Karpas-422 (cell line): ENCODE measurements around the gene TTC29. TPM values are rescaled to one million over a fixed set of nuclear protein-coding genes. Genes with fewer than 3 reads are reported as not detected.
A peak's percentile ranks its signal among the peaks of the same experiment; 100 is the strongest.

Experiments
- DNase-seq: peaks from one replicate; pipeline ENCODE4 v3.0.0-alpha.2; 2015
- H2AFZ ChIP-seq: fragments of 200-600 bp; sonication (generic); 2 replicates; pipeline ENCODE4 v1.6.1; 2014; ENCODE audit warnings: antibody characterized with exemption, low read length, mixed read lengths
- H3K27ac ChIP-seq: fragments of 200-600 bp; sonication (generic); 2 replicates; pipeline ENCODE4 v1.5.1; 2014; ENCODE audit warnings: mild to moderate bottlenecking, low read length, moderate library complexity
- H3K27me3 ChIP-seq: fragments of 200-600 bp; sonication (generic); 2 replicates; pipeline ENCODE4 v1.6.1; 2014; ENCODE audit warnings: low read length, mixed read lengths
- H3K36me3 ChIP-seq: fragments of 200-600 bp; sonication (generic); 2 replicates; pipeline ENCODE4 v1.6.1; 2014; ENCODE audit warnings: low read length, mixed read lengths; ENCODE audit not compliant: insufficient read depth
- H3K4me1 ChIP-seq: fragments of 200-600 bp; sonication (generic); 2 replicates; pipeline ENCODE4 v1.6.1; 2014; ENCODE audit warnings: mild to moderate bottlenecking, low read length, mixed read lengths
- H3K4me2 ChIP-seq: fragments of 200-600 bp; sonication (generic); 2 replicates; pipeline ENCODE4 v1.6.1; 2014; ENCODE audit warnings: low read length, low read depth, mild to moderate bottlenecking; ENCODE audit not compliant: poor library complexity, severe bottlenecking
- H3K4me3 ChIP-seq: fragments of 200-600 bp; sonication (generic); 2 replicates; pipeline ENCODE4 v1.5.1; 2014; ENCODE audit warnings: mild to moderate bottlenecking, antibody characterized with exemption, low read length, mixed read lengths
- H3K79me2 ChIP-seq: fragments of 200-600 bp; sonication (generic); 2 replicates; pipeline ENCODE4 v1.6.1; 2014; ENCODE audit warnings: mild to moderate bottlenecking, low read length, mixed read lengths
- H3K9ac ChIP-seq: fragments of 200-600 bp; sonication (generic); 2 replicates; pipeline ENCODE4 v1.6.0; 2014; ENCODE audit warnings: low read length
- H3K9me2 ChIP-seq: fragments of 200-600 bp; sonication (generic), shearing (Covaris generic); replicated peaks from 2 replicates; pipeline ENCODE4 v1.6.0; 2014; ENCODE audit warnings: mild to moderate bottlenecking, low read length, moderate library complexity; ENCODE audit not compliant: insufficient read depth
- H3K9me3 ChIP-seq: fragments of 300-700, 200-600 bp; sonication (generic); 2 replicates; pipeline ENCODE4 v1.6.1; 2014; ENCODE audit warnings: low read length, mixed read lengths
- H4K20me1 ChIP-seq: fragments of 200-600 bp; sonication (generic); 2 replicates; pipeline ENCODE4 v1.6.1; 2014; ENCODE audit warnings: mild to moderate bottlenecking, antibody characterized with exemption, low read length, low read depth; ENCODE audit not compliant: insufficient read depth
- total RNA-seq: library from RNA; depleted of rRNA; stranded (reverse); fragments of >200 nt; shearing (Covaris generic); gene quantifications from 2 replicates; pipeline ENCODE4 v1.2.3, GENCODE V29; 2014; ENCODE audit warnings: low replicate concordance

Gene TTC29
- total RNA-seq, 1 experiment from 2014 or later: not detected

DNA sequence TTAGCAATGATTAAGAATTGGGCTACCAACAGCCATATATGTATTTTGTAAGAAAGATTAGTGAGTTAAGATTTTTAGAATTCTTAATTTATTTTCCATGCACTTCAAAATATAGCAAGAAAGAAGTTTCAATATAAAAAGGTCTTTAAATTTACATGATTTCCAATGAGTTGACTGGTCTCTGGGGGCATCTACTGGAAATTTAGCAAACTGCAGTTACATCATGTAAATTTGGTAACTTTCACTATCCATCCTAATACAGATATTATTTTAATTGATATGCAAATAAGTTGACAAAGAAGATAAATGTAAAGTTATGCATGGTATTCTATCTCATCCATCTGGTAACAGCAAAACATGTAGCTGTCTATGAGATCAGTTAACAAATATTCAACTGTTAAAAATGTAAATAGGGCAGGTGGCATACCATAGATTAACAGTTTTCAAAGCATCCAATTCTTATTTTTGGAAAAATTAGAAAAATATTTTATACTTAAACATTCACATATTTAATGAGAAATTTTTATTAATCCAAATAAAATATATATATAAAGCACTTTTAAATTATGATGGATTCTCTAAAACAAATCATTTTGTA, 29.1 kb downstream of the TTC29 start:
- Histone ChIP-seq H3K4me3 (no peak overlapping the region), H3K79me2 (no peaks in the 10 kb centered on the region), H3K9ac (no peak overlapping the region), H3K9me3 (no peaks in the 10 kb centered on the region), H3K9me2 (no peaks in the 10 kb centered on the region), H3K36me3 (no peaks in the 10 kb centered on the region), H3K27ac (no peak overlapping the region), H3K4me2 (no peak overlapping the region), H2AFZ (no peak overlapping the region), H4K20me1 (no peaks in the 10 kb centered on the region), H3K27me3 (no peaks in the 10 kb centered on the region), H3K4me1 (no peaks in the 10 kb centered on the region)
- peak; percentile 81 for DNase-seq

- H3K36me3 ChIP-seq: no peaks in the 10 kb centered on the region
- no peaks in the 10 kb centered on the region for H4K20me1 ChIP-seq
- no peak overlapping the region for H3K9ac ChIP-seq
- H3K4me3 ChIP-seq: no peak overlapping the region
- no peaks in the 10 kb centered on the region for H3K79me2 ChIP-seq
- H3K27me3 ChIP-seq: no peaks in the 10 kb centered on the region
- no peak overlapping the region for H3K4me2 ChIP-seq
- H3K27ac ChIP-seq: no peak overlapping the region
- no peak overlapping the region for H2AFZ ChIP-seq
- H3K9me3 ChIP-seq: no peaks in the 10 kb centered on the region
- no peak for DNase-seq
- H3K4me1 ChIP-seq: no peaks in the 10 kb centered on the region
- H3K9me2 ChIP-seq: no peaks in the 10 kb centered on the region
These were observed 30.5 kb downstream of the TTC29 start for GRCh38 chr4:146915132-146915531.

- Histone ChIP-seq H3K9me2 (no peaks in the 10 kb centered on the region), H3K27ac (no peak overlapping the region), H3K4me3 (no peak overlapping the region), H3K4me2 (no peak overlapping the region), H3K4me1 (no peaks in the 10 kb centered on the region), H3K36me3 (no peaks in the 10 kb centered on the region), H4K20me1 (no peaks in the 10 kb centered on the region), H3K9me3 (no peaks in the 10 kb centered on the region), H3K27me3 (no peaks in the 10 kb centered on the region), H3K79me2 (no peaks in the 10 kb centered on the region), H3K9ac (no peak overlapping the region), H2AFZ (no peak overlapping the region)
- no peak for DNase-seq
These were observed 45.4 kb downstream of the TTC29 start for GRCh38 chr4:146900295-146900694.

- Histone ChIP-seq H3K36me3 (no peaks in the 10 kb centered on the region), H3K27ac (no peak overlapping the region), H3K9ac (no peak overlapping the region), H3K79me2 (no peaks in the 10 kb centered on the region), H3K4me3 (no peak overlapping the region), H3K4me2 (no peak overlapping the region), H3K9me3 (no peaks in the 10 kb centered on the region), H3K9me2 (no peaks in the 10 kb centered on the region), H2AFZ (no peak overlapping the region), H4K20me1 (no peaks in the 10 kb centered on the region), H3K4me1 (no peaks in the 10 kb centered on the region), H3K27me3 (no peaks in the 10 kb centered on the region)
- no peak for DNase-seq
These were observed 55.4 kb downstream of the TTC29 start for GRCh38 chr4:146890301-146890700.

- H4K20me1 ChIP-seq: no peaks in the 10 kb centered on the region
- DNase-seq: no peak
- H3K27ac ChIP-seq: no peak overlapping the region
- H3K27me3 ChIP-seq: no peaks in the 10 kb centered on the region
- H3K4me1 ChIP-seq: no peaks in the 10 kb centered on the region
- no peaks in the 10 kb centered on the region for H3K9me3 ChIP-seq
- H3K9ac ChIP-seq: no peak overlapping the region
- no peak overlapping the region for H3K4me2 ChIP-seq
- H3K9me2 ChIP-seq: no peaks in the 10 kb centered on the region
- H2AFZ ChIP-seq: no peak overlapping the region
- no peaks in the 10 kb centered on the region for H3K79me2 ChIP-seq
- H3K4me3 ChIP-seq: no peak overlapping the region
- no peaks in the 10 kb centered on the region for H3K36me3 ChIP-seq
These were observed 62.6 kb downstream of the TTC29 start for GRCh38 chr4:146883070-146883469.

- Histone ChIP-seq H4K20me1 (no peaks in the 10 kb centered on the region), H3K4me3 (no peak overlapping the region), H3K36me3 (no peaks in the 10 kb centered on the region), H3K9ac (no peak overlapping the region), H3K27me3 (0 out of 2 replicates have a peak, but pooled peaks cover 3% of the 10 kb centered on the region), H3K4me2 (no peak overlapping the region), H2AFZ (no peak overlapping the region), H3K27ac (no peak overlapping the region), H3K9me2 (no peaks in the 10 kb centered on the region), H3K9me3 (no peaks in the 10 kb centered on the region), H3K4me1 (no peaks in the 10 kb centered on the region), H3K79me2 (no peaks in the 10 kb centered on the region)
- no peak for DNase-seq
These were observed 88.4 kb downstream of the TTC29 start for GRCh38 chr4:146857298-146857697.

- Histone ChIP-seq H3K79me2 (no peaks in the 10 kb centered on the region), H3K4me1 (no peaks in the 10 kb centered on the region), H3K4me3 (no peak overlapping the region), H3K27me3 (0 out of 2 replicates have a peak, but pooled peaks cover 3% of the 10 kb centered on the region), H4K20me1 (no peaks in the 10 kb centered on the region), H3K9ac (no peak overlapping the region), H3K9me3 (no peaks in the 10 kb centered on the region), H3K9me2 (no peaks in the 10 kb centered on the region), H3K4me2 (no peak overlapping the region), H2AFZ (no peak overlapping the region), H3K27ac (no peak overlapping the region), H3K36me3 (no peaks in the 10 kb centered on the region)
- no peak for DNase-seq
These were observed 89.9 kb downstream of the TTC29 start for GRCh38 chr4:146855761-146856160.

GRCh38 chr4:146852360-146852759, 93.3 kb downstream of the TTC29 start:
- Histone ChIP-seq H3K27me3 (0 out of 2 replicates have a peak, but pooled peaks cover 3% of the 10 kb centered on the region), H3K9me2 (no peaks in the 10 kb centered on the region), H3K4me1 (no peaks in the 10 kb centered on the region), H3K4me3 (no peak overlapping the region), H3K9me3 (no peaks in the 10 kb centered on the region), H2AFZ (no peak overlapping the region), H3K9ac (no peak overlapping the region), H4K20me1 (no peaks in the 10 kb centered on the region), H3K79me2 (no peaks in the 10 kb centered on the region), H3K36me3 (no peaks in the 10 kb centered on the region), H3K27ac (no peak overlapping the region), H3K4me2 (no peak overlapping the region)
- no peak for DNase-seq
